Omental fat pad (tissue), 4 donors: ENCODE results near the gene RPAP2. TPM values are rescaled to one million over a fixed set of nuclear protein-coding genes. Genes with fewer than 3 reads are reported as not detected.

ENCODE experiments used
- ATAC-seq: fragments of 150-250 bp; one replicate; pipeline ENCODE4 v1.9.1; 2016; ENCODE audit warnings: mild to moderate bottlenecking, moderate library complexity; ENCODE audit not compliant: low FRiP score
- DNase-seq: peaks from one replicate; pipeline ENCODE4 v3.0.0-alpha.2; 2019; ENCODE audit warnings: low spot score
- small RNA-seq: library from RNA; depleted of rRNA; stranded (forward); fragments of <200 nt; gene quantifications from one replicate; pipeline ENCODE3, GENCODE V24; 2016
- total RNA-seq, 4 donors: library from RNA; depleted of rRNA; stranded (reverse); fragments of >200 nt; gene quantifications; one replicate each; pipeline ENCODE4 v1.1.0, GENCODE V29; 2016
- TF ChIP-seq, protein P1 (sequence below), 3 donors: fragments of 450-650 bp; IDR thresholded peaks; one replicate each; pipeline ENCODE4 v1.5.1; 2016 to 2017; ENCODE audit warnings: antibody characterized with exemption in 3 of 3, mild to moderate bottlenecking in 3 of 3, moderate library complexity in 2 of 3

Gene RPAP2
- total RNA-seq, 4 donors from 2014 or later = 4.8 to 11.5 (median 6.7) TPM

DNA sequence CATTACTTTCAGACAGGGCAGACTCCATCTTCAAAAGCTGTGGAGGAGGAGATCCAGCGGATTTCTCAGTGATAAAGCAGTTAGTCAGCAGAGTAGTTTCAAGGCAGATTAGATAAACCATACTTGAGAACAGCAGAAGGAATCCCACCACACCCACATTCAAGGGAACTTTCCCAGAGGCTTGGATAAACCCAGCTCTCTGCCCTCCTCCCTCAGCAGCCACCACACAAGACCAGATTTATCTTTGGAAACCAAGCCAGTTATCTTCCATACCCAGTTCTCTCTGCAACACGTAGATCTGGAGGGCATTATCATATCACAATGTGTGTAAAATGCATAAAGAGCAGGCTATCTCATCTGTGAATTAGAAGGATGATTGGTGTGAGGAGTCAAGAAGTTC lies 147.7 kb downstream of the RPAP2 start:
- DNase-seq = no peak
- TF ChIP-seq, protein P1, sequence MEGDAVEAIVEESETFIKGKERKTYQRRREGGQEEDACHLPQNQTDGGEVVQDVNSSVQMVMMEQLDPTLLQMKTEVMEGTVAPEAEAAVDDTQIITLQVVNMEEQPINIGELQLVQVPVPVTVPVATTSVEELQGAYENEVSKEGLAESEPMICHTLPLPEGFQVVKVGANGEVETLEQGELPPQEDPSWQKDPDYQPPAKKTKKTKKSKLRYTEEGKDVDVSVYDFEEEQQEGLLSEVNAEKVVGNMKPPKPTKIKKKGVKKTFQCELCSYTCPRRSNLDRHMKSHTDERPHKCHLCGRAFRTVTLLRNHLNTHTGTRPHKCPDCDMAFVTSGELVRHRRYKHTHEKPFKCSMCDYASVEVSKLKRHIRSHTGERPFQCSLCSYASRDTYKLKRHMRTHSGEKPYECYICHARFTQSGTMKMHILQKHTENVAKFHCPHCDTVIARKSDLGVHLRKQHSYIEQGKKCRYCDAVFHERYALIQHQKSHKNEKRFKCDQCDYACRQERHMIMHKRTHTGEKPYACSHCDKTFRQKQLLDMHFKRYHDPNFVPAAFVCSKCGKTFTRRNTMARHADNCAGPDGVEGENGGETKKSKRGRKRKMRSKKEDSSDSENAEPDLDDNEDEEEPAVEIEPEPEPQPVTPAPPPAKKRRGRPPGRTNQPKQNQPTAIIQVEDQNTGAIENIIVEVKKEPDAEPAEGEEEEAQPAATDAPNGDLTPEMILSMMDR (IDR thresholded peaks at IDR 0.05) = no peak
- no peak for ATAC-seq

DNA sequence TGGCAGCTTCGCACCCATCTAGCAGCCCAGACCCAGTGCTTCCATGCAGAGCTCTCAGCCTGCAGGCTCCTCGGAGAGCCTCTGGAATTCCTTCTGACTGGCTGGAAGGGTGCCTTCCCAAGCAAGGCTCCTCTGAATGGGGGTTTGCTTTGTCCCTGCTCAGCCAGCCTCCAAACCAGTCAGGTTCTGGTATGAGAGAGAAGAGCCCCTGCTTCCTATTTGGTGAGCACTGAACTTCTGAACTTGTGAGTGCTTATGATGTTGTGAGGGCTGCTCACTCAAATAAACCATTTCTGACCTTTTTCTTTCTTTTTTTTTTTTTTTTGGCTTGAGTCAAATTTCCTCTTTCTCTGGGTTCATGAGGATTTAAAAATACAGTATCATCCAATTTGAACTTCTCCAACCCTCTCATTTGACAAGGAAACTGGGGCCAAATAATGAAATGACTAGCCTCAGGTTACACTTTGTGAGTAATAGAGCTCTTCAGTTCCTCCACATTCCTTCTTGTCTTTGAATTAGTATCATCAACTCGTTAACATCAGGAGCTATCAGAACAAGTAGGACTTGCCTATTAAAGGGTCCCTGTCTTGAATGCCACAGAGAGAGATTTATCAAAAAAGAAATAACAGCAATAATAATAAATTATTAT lies 148.3 kb downstream of the RPAP2 start:
- DNase-seq (no peak), ATAC-seq (no peak)
- TF ChIP-seq, protein P1 (IDR thresholded peaks at IDR 0.05) = no peak

DNA sequence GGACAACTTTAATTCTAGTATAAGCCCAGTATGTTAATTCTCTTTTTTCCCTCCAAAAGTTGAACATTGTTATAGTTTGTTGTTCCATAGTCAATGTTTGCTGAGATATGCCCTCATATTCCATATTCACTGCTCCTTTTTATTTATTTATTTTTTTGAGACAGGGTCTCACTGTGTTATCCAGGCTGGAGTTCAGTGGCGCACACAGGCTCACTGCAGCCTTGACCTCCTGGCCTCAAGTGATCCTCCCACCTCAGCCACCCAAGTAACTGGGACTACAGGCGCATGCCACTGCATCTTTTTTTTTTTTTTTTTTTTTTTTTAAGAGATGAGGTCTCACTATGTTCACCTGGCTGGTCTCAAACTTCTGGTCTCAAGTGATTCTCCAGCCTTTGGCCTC lies 149.1 kb downstream of the RPAP2 start:
- DNase-seq (no peak), ATAC-seq (no peak)
- TF ChIP-seq, protein P1 (IDR thresholded peaks at IDR 0.05) = no peak

Small RNAs within 50 kb of the gene (small RNA-seq; reads per million reads assigned to genes)
- not detected for gene RN7SL824P

Other genes starting within 250 kb of the RPAP2 start
- gene SETSIP, start 223.6 kb upstream of the RPAP2 start, total RNA-seq = not detected
- 10 to 100 TPM in 1 of 4 donors, 1 to 10 TPM in 3; 2.0 to 12.3 (median 6.5) TPM for gene BTBD8, start 218.7 kb upstream of the RPAP2 start, total RNA-seq
- not detected for gene C1orf146, start 81.1 kb upstream of the RPAP2 start, total RNA-seq
- gene GLMN, start 72 bp upstream of the RPAP2 start, total RNA-seq = 10 to 100 TPM in 2 of 4 donors, 1 to 10 TPM in 2; 7.0 to 12.6 (median 9.4) TPM
- gene GFI1, start 187.9 kb downstream of the RPAP2 start, total RNA-seq = 1 to 10 TPM in 3 of 4 donors, under 1 TPM in 1; 0.93 to 2.9 (median 1.4) TPM